SK-N-SH treated with all-trans-retinoic acid at 6 μM for 48 hours (cell line): ENCODE measurements around the gene BCL2L13.

Experiments used
- ATAC-seq: fragments of 200-7000 bp; cut with Tn5 transposase; 3 replicates; pipeline ENCODE4 v1.9.1; 2020; ENCODE audit warnings: mild to moderate bottlenecking, moderate library complexity
- BACH2 ChIP-seq: fragments of 250-450 bp; sonication (Bioruptor Pico); IDR thresholded peaks from 2 replicates; pipeline ENCODE4 v1.9.0; 2021; ENCODE audit warnings: mild to moderate bottlenecking, borderline replicate concordance
- CSDC2 ChIP-seq: fragments of 250-450 bp; sonication (Bioruptor Pico); IDR thresholded peaks from 2 replicates; pipeline ENCODE4 v1.5.0; 2020; ENCODE audit warnings: mild to moderate bottlenecking, moderate library complexity
- ESRRG ChIP-seq: fragments of 250-450 bp; sonication (Bioruptor Pico); IDR thresholded peaks from 2 replicates; pipeline ENCODE4 v1.6.1; 2021; ENCODE audit warnings: mild to moderate bottlenecking
- ISL1 ChIP-seq: fragments of 250-450 bp; sonication (Bioruptor Pico); IDR thresholded peaks from 2 replicates; pipeline ENCODE4 v2.1.2; 2022; ENCODE audit warnings: mild to moderate bottlenecking, moderate library complexity
- OSR1 ChIP-seq: fragments of 250-450 bp; sonication (Bioruptor Pico); IDR thresholded peaks from 2 replicates; pipeline ENCODE4 v1.8.0; 2022; ENCODE audit warnings: moderate library complexity, mild to moderate bottlenecking, inconsistent platforms
- PPARA ChIP-seq: fragments of 250-450 bp; sonication (Bioruptor Pico); IDR thresholded peaks from 2 replicates; pipeline ENCODE4 v1.5.0; 2020; ENCODE audit warnings: mild to moderate bottlenecking, borderline replicate concordance
- RARB ChIP-seq: fragments of 250-450 bp; sonication (Bioruptor Pico); IDR thresholded peaks from 2 replicates; pipeline ENCODE4 v1.8.0; 2021; ENCODE audit warnings: mild to moderate bottlenecking, moderate library complexity
- SNAI2 ChIP-seq: fragments of 250-450 bp; sonication (Bioruptor Pico); IDR thresholded peaks from 2 replicates; pipeline ENCODE4 v1.5.0; 2020; ENCODE audit warnings: mild to moderate bottlenecking, moderate library complexity
- TCF4 ChIP-seq: fragments of 250-450 bp; sonication (Bioruptor Pico); IDR thresholded peaks from 2 replicates; pipeline ENCODE4 v1.8.0; 2021; ENCODE audit warnings: mild to moderate bottlenecking, moderate library complexity, borderline replicate concordance
- TOX ChIP-seq: fragments of 250-450 bp; sonication (Bioruptor Pico); IDR thresholded peaks from 2 replicates; pipeline ENCODE4 v1.8.0; 2021; ENCODE audit warnings: mild to moderate bottlenecking, moderate library complexity, borderline replicate concordance
- ZC3H10 ChIP-seq: fragments of 250-450 bp; sonication (Bioruptor Pico); IDR thresholded peaks from 2 replicates; pipeline ENCODE4 v1.5.1; 2021; ENCODE audit warnings: mild to moderate bottlenecking, moderate library complexity
- ZFP3 ChIP-seq: fragments of 250-450 bp; sonication (Bioruptor Pico); IDR thresholded peaks from 2 replicates; pipeline ENCODE4 v1.5.0; 2020; ENCODE audit warnings: mild to moderate bottlenecking, moderate library complexity
- ZFP30 ChIP-seq: fragments of 450-650 bp; formaldehyde crosslinking; IDR thresholded peaks from 2 replicates; pipeline ENCODE4 v1.5.0; 2022; ENCODE audit warnings: mild to moderate bottlenecking, moderate library complexity
- ZNF565 ChIP-seq: fragments of 450-650 bp; formaldehyde crosslinking; conservative IDR thresholded peaks from 2 replicates; pipeline ENCODE4 v1.5.0; 2020; ENCODE audit warnings: low read depth, mild to moderate bottlenecking, moderate library complexity
- ZNF70 ChIP-seq: fragments of 450-650 bp; formaldehyde crosslinking; IDR thresholded peaks from 2 replicates; pipeline ENCODE4 v1.5.0; 2020; ENCODE audit warnings: mild to moderate bottlenecking, moderate library complexity
- ZNF8 ChIP-seq: fragments of 450-650 bp; formaldehyde crosslinking; IDR thresholded peaks from 2 replicates; pipeline ENCODE4 v1.5.0; 2020; ENCODE audit warnings: mild to moderate bottlenecking, moderate library complexity
- TF ChIP-seq, protein P1 (sequence below): fragments of 250-450 bp; sonication (Bioruptor Pico); IDR thresholded peaks from 2 replicates; pipeline ENCODE4 v1.5.1; 2021; ENCODE audit warnings: mild to moderate bottlenecking, moderate library complexity
- TF ChIP-seq, protein P2 (sequence below): fragments of 250-450 bp; sonication (Bioruptor Pico); IDR thresholded peaks from 2 replicates; pipeline ENCODE4 v1.8.0; 2020; ENCODE audit warnings: mild to moderate bottlenecking, moderate library complexity, borderline replicate concordance
- TF ChIP-seq, protein P3 (sequence below): fragments of 250-450 bp; sonication (Bioruptor Pico); IDR thresholded peaks from 2 replicates; pipeline ENCODE4 v1.5.0; 2020; ENCODE audit warnings: mild to moderate bottlenecking, moderate library complexity
- TF ChIP-seq, protein P4 (sequence below): fragments of 250-450 bp; sonication (Bioruptor Pico); IDR thresholded peaks from 2 replicates; pipeline ENCODE4 v1.8.0; 2021; ENCODE audit warnings: low read depth, mild to moderate bottlenecking, moderate library complexity, borderline replicate concordance
- TF ChIP-seq, protein P5 (sequence below): fragments of 250-450 bp; sonication (Bioruptor Pico); IDR thresholded peaks from 2 replicates; pipeline ENCODE4 v1.5.1; 2020; ENCODE audit warnings: low read depth, mild to moderate bottlenecking, moderate library complexity

Gene BCL2L13

DNA sequence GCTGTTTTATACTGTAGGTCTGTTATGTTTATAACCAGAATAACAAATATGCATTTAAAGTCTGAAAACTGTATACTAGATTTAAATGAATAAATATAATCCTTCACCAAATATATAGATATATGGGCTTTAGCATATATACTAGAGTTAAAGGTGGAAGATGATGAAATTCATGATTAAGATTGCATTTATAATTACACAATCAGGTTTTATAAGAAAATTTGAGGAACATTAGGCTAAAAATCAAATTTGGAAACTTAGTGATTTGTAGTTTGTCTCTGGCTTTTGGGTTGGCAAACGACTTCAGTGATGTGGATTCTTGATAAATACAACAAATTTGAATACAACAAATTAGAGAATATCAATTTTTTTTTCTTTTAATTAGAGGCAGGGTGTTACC, 10.0 kb downstream of the BCL2L13 start:
- ATAC-seq: no peak
- TF ChIP-seq, protein P1, sequence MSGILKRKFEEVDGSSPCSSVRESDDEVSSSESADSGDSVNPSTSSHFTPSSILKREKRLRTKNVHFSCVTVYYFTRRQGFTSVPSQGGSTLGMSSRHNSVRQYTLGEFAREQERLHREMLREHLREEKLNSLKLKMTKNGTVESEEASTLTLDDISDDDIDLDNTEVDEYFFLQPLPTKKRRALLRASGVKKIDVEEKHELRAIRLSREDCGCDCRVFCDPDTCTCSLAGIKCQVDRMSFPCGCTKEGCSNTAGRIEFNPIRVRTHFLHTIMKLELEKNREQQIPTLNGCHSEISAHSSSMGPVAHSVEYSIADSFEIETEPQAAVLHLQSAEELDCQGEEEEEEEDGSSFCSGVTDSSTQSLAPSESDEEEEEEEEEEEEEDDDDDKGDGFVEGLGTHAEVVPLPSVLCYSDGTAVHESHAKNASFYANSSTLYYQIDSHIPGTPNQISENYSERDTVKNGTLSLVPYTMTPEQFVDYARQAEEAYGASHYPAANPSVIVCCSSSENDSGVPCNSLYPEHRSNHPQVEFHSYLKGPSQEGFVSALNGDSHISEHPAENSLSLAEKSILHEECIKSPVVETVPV (CRISPR knock-in tag): no peak
- no peak for TF ChIP-seq TCF4 (CRISPR knock-in tag)
- no peak for TF ChIP-seq OSR1 (CRISPR knock-in tag)
- TF ChIP-seq, protein P2, sequence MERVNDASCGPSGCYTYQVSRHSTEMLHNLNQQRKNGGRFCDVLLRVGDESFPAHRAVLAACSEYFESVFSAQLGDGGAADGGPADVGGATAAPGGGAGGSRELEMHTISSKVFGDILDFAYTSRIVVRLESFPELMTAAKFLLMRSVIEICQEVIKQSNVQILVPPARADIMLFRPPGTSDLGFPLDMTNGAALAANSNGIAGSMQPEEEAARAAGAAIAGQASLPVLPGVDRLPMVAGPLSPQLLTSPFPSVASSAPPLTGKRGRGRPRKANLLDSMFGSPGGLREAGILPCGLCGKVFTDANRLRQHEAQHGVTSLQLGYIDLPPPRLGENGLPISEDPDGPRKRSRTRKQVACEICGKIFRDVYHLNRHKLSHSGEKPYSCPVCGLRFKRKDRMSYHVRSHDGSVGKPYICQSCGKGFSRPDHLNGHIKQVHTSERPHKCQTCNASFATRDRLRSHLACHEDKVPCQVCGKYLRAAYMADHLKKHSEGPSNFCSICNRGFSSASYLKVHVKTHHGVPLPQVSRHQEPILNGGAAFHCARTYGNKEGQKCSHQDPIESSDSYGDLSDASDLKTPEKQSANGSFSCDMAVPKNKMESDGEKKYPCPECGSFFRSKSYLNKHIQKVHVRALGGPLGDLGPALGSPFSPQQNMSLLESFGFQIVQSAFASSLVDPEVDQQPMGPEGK: no peak
- TF ChIP-seq, protein P3, sequence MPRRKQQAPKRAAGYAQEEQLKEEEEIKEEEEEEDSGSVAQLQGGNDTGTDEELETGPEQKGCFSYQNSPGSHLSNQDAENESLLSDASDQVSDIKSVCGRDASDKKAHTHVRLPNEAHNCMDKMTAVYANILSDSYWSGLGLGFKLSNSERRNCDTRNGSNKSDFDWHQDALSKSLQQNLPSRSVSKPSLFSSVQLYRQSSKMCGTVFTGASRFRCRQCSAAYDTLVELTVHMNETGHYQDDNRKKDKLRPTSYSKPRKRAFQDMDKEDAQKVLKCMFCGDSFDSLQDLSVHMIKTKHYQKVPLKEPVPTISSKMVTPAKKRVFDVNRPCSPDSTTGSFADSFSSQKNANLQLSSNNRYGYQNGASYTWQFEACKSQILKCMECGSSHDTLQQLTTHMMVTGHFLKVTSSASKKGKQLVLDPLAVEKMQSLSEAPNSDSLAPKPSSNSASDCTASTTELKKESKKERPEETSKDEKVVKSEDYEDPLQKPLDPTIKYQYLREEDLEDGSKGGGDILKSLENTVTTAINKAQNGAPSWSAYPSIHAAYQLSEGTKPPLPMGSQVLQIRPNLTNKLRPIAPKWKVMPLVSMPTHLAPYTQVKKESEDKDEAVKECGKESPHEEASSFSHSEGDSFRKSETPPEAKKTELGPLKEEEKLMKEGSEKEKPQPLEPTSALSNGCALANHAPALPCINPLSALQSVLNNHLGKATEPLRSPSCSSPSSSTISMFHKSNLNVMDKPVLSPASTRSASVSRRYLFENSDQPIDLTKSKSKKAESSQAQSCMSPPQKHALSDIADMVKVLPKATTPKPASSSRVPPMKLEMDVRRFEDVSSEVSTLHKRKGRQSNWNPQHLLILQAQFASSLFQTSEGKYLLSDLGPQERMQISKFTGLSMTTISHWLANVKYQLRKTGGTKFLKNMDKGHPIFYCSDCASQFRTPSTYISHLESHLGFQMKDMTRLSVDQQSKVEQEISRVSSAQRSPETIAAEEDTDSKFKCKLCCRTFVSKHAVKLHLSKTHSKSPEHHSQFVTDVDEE (CRISPR knock-in tag): no peak
- no peak for TF ChIP-seq ISL1 (CRISPR knock-in tag)
- TF ChIP-seq, protein P4, sequence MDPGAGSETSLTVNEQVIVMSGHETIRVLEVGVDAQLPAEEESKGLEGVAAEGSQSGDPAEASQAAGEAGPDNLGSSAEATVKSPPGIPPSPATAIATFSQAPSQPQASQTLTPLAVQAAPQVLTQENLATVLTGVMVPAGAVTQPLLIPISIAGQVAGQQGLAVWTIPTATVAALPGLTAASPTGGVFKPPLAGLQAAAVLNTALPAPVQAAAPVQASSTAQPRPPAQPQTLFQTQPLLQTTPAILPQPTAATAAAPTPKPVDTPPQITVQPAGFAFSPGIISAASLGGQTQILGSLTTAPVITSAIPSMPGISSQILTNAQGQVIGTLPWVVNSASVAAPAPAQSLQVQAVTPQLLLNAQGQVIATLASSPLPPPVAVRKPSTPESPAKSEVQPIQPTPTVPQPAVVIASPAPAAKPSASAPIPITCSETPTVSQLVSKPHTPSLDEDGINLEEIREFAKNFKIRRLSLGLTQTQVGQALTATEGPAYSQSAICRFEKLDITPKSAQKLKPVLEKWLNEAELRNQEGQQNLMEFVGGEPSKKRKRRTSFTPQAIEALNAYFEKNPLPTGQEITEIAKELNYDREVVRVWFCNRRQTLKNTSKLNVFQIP: no peak
- TF ChIP-seq ZNF70: no peak
- no peak for TF ChIP-seq TOX (CRISPR knock-in tag)
- no peak for TF ChIP-seq ESRRG (CRISPR knock-in tag)
- no peak for TF ChIP-seq ZFP3 (CRISPR knock-in tag)
- no peak for TF ChIP-seq ZNF565
- no peak for TF ChIP-seq RARB
- no peak for TF ChIP-seq ZC3H10
- no peak for TF ChIP-seq BACH2 (CRISPR knock-in tag)
- TF ChIP-seq PPARA (CRISPR knock-in tag): no peak
- TF ChIP-seq, protein P5, sequence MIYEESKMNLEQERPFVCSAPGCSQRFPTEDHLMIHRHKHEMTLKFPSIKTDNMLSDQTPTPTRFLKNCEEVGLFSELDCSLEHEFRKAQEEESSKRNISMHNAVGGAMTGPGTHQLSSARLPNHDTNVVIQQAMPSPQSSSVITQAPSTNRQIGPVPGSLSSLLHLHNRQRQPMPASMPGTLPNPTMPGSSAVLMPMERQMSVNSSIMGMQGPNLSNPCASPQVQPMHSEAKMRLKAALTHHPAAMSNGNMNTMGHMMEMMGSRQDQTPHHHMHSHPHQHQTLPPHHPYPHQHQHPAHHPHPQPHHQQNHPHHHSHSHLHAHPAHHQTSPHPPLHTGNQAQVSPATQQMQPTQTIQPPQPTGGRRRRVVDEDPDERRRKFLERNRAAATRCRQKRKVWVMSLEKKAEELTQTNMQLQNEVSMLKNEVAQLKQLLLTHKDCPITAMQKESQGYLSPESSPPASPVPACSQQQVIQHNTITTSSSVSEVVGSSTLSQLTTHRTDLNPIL (CRISPR knock-in tag): no peak
- no peak for TF ChIP-seq ZNF8 (CRISPR knock-in tag)
- TF ChIP-seq SNAI2 (CRISPR knock-in tag): no peak
- TF ChIP-seq, all 23 proteins: peak for 0

DNA sequence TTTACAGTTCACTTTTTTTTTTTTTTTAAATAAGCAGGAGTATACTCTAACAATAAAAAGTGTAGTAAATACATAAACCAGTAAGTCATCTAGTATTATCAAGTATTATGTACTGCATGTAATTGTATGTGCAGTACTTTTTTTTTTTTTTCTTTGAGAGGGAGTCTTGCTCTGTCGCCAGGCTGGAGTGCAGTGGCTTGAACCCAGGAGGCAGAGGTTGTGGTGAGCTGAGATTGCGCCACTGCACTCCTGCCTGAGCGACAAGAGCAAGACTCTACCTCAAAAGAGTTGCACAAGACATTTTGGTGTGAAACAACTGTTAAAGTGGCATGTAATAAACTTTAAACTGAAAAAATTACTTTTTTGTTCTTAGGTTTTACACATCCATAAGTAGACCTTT, 16.7 kb downstream of the BCL2L13 start:
- ATAC-seq: no peak
- TF ChIP-seq PPARA (CRISPR knock-in tag) (no peak), OSR1 (CRISPR knock-in tag) (no peak), ZFP30 (CRISPR knock-in tag) (no peak), CSDC2 (CRISPR knock-in tag) (no peak), TCF4 (CRISPR knock-in tag) (no peak), ZNF8 (CRISPR knock-in tag) (no peak)
- TF ChIP-seq, protein P3 (CRISPR knock-in tag): no peak
- TF ChIP-seq, all 23 proteins: peak for 0
